ENCODE data around the gene IL1R2.

Gene IL1R2

GRCh38 chr2:102044235-102044896 is 52.6 kb downstream of the IL1R2 start:
- no peak for DNase-seq

- DNase-seq: no peak
Observed at GRCh38 chr2:102044967-102045489, 53.3 kb downstream of the IL1R2 start.

- no peak for DNase-seq
Observed at GRCh38 chr2:102045697-102046096, 53.9 kb downstream of the IL1R2 start.

GRCh38 chr2:102046135-102046986 is 54.6 kb downstream of the IL1R2 start:
- no peak for DNase-seq

- no peak for DNase-seq
Observed at GRCh38 chr2:102048465-102048864, 56.7 kb downstream of the IL1R2 start.

- DNase-seq: no peak
Observed at GRCh38 chr2:102049756-102050443, 58.1 kb downstream of the IL1R2 start.

- DNase-seq: no peak
Observed at GRCh38 chr2:102050854-102051391, 59.2 kb downstream of the IL1R2 start.

GRCh38 chr2:102051692-102052277 is 60.0 kb downstream of the IL1R2 start:
- DNase-seq: no peak

- no peak for DNase-seq
Observed at GRCh38 chr2:102052365-102052764, 60.6 kb downstream of the IL1R2 start.

GRCh38 chr2:102053096-102053495 is 61.3 kb downstream of the IL1R2 start:
- DNase-seq: no peak

GRCh38 chr2:102055346-102055990 is 63.7 kb downstream of the IL1R2 start:
- DNase-seq: no peak

- peak; percentile 33 for DNase-seq
Observed at GRCh38 chr2:102056079-102056581, 64.4 kb downstream of the IL1R2 start.

- no peak for DNase-seq
Observed at GRCh38 chr2:102057502-102058292, 65.9 kb downstream of the IL1R2 start.

GRCh38 chr2:102058293-102058833 is 66.6 kb downstream of the IL1R2 start:
- no peak for DNase-seq

GRCh38 chr2:102059151-102059550 is 67.4 kb downstream of the IL1R2 start:
- no peak for DNase-seq

- no peak for DNase-seq
Observed at GRCh38 chr2:102060047-102060446, 68.3 kb downstream of the IL1R2 start.

GRCh38 chr2:102060792-102061191 is 69.0 kb downstream of the IL1R2 start:
- no peak for DNase-seq

GRCh38 chr2:102061286-102061699 is 69.5 kb downstream of the IL1R2 start:
- no peak for DNase-seq

GRCh38 chr2:102061962-102062795 is 70.4 kb downstream of the IL1R2 start:
- no peak for DNase-seq

GRCh38 chr2:102062802-102063201 is 71.0 kb downstream of the IL1R2 start:
- no peak for DNase-seq
